H1 (cell line): ENCODE measurements around the gene SF3B2. TPM values are rescaled to one million over a fixed set of nuclear protein-coding genes. Genes with fewer than 3 reads are reported as not detected.

Experiments
- CBX8 ChIP-seq: fragments of 300-800, 300-1000 bp; sonication (generic); IDR thresholded peaks from 2 replicates; pipeline ENCODE4 v1.7.1; 2016; ENCODE audit warnings: low read depth, low read length, borderline replicate concordance
- EGR1 ChIP-seq: IDR thresholded peaks from 2 replicates; pipeline ENCODE4 v1.6.1; 2011; ENCODE audit warnings: low read depth, low read length, borderline replicate concordance
- EP300 ChIP-seq, 2 experiments: IDR thresholded peaks; 1 replicate in 1 of 2; 2 replicates in 1 of 2; pipeline ENCODE4 v1.6.1; 2011 to 2012; ENCODE audit warnings: low read depth in 2 of 2, low read length in 2 of 2, mild to moderate bottlenecking in 2 of 2, borderline replicate concordance in 1 of 2, inconsistent platforms in 1 of 2, moderate library complexity in 1 of 2
- HDAC6 ChIP-seq: IDR thresholded peaks from one replicate; pipeline ENCODE4 v1.7.1; 2012; ENCODE audit warnings: low read depth, mild to moderate bottlenecking, inconsistent platforms, low read length, moderate library complexity
- NANOG ChIP-seq: IDR thresholded peaks from 2 replicates; pipeline ENCODE4 v1.6.1; 2011; ENCODE audit warnings: low read length, low read depth, mild to moderate bottlenecking, inconsistent platforms; ENCODE audit not compliant: insufficient read depth, poor library complexity, severe bottlenecking
- POLR2A ChIP-seq, 2 experiments: IDR thresholded peaks; 1 replicate in 1 of 2; 2 replicates in 1 of 2; pipeline ENCODE4 v1.6.1; 2011; ENCODE audit warnings: low read depth in 2 of 2, low read length in 2 of 2, mild to moderate bottlenecking in 2 of 2; ENCODE audit errors: control extremely low read depth in 1 of 2
- SAP30 ChIP-seq: fragments of 300-600 bp; sonication (generic); IDR thresholded peaks from 2 replicates; pipeline ENCODE4 v1.7.1; 2012; ENCODE audit warnings: low read length, moderate library complexity, mild to moderate bottlenecking, inconsistent platforms; ENCODE audit not compliant: insufficient read depth, insufficient replicate concordance
- polyA plus RNA-seq, 7 experiments: library from polyadenylated mRNA; depleted of rRNA in 3 of 7; stranded (reverse) in 5 of 7; unstranded in 2 of 7; fragments of >200 nt in 5 of 7; fragments of 200-250 nt in 2 of 7; gene quantifications; 1 replicate in 5 of 7; 2 replicates in 1 of 7; 4 replicates in 1 of 7; pipeline versions ENCODE4 v1.2.1 to v1.2.3, GENCODE V29; 2011 to 2013; ENCODE audit warnings: missing spikeins in 2 of 7, mixed read lengths in 2 of 7
- total RNA-seq: library from RNA; stranded (reverse); fragmentation: NEBNext Ultra II Directional; extraction: Animal tissue kit (Norgen Biotek cat#: 25700); gene quantifications from 2 replicates; pipeline ENCODE4 v1.2.1, GENCODE V29; 2021

SF3B2 gene
- total and polyA plus RNA-seq, 2 of the 8 experiments (the other 6 are each of a cell fraction or from before 2014, with no cell fraction given): 182 to 237 TPM

GRCh38 chr11:66115638-66116301 is 63.6 kb downstream of the SF3B2 start (continued):
- TF ChIP-seq CBX8 (no peak), SAP30 (no peak), EGR1 (no peak), EP300 (IDR thresholded peaks at IDR 0.05; ENCODE audit: borderline replicate concordance in 1 of 2, low read depth in 2 of 2, low read length in 2 of 2) (no peak), HDAC6 (no peak), NANOG (no peak), POLR2A (IDR thresholded peaks at IDR 0.05; ENCODE audit: control extremely low read depth in 1 of 2, low read depth in 2 of 2, low read length in 2 of 2) (no peak)
